ENCODE results near the gene KMT5B. TPM values are rescaled to one million over a fixed set of nuclear protein-coding genes. Genes with fewer than 3 reads are reported as not detected.

KMT5B gene
- total and polyA plus RNA-seq, 2 of the 13 experiments (the other 11 are each of a cell fraction or from before 2014, with no cell fraction given): 17.6 to 23.7 TPM

DNA sequence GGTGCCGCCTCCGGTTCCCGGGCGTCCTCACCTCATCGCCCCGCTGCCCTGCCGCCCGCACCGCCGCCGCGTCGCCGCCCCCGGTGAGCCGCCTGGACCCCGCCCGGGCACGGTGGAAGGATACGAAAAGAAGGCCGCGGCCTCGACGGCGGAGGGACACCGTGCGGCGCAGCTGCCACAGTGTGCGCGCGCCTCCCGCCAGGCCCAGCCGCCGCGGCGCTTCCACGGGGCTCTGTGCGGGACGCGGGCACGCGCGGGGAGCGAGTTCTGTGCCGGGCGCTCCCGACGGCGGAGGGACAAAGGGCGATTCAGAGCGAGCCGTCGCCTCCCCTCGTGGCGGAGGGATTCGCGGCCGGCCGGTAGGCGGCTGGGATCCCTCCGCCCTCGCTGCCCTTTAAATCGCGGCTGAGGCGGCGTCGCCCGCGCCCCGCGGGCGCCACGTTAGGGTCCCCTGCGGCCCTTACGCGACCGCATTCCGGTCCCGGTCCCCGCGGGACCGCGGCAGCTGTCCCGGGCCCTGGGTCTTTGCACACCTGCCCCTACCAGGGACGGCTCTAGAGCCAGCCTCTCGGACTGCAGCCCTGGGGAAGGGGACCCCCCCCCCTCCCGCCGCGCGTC is 568 bp upstream of the KMT5B start (continued):
- TF ChIP-seq ZNF782 (CRISPR knock-in tag; IDR thresholded peaks at IDR 0.05; ENCODE audit: borderline replicate concordance) (0 out of 2 replicates have a peak, but pooled peaks have one; percentile 76), ZNF30 (CRISPR knock-in tag; IDR thresholded peaks at IDR 0.05) (no peak), GFI1 (CRISPR knock-in tag; IDR thresholded peaks at IDR 0.05; ENCODE audit: borderline replicate concordance) (peak; percentile 55; the same call in 1 of the 2 replicates), ZNF850 (CRISPR knock-in tag; conservative IDR thresholded peaks at IDR 0.05) (no peak), PHF5A (CRISPR knock-in tag; IDR thresholded peaks at IDR 0.05; ENCODE audit: low read depth, unreplicated experiment) (no peak), TAF15 (IDR thresholded peaks at IDR 0.05; ENCODE audit: low read depth, low read length, poor library complexity, severe bottlenecking) (peak; percentile 76), ZSCAN25 (CRISPR knock-in tag; IDR thresholded peaks at IDR 0.05) (peak; percentile 56; the same call in 1 of the 2 replicates), GATAD2A (CRISPR knock-in tag; IDR thresholded peaks at IDR 0.05) (no peak), MTA1 (CRISPR knock-in tag; IDR thresholded peaks at IDR 0.05; ENCODE audit: borderline replicate concordance) (peak; percentile 93; the same call in 1 of the 2 replicates), DRAP1 (CRISPR knock-in tag; IDR thresholded peaks at IDR 0.05) (peak; percentile 61), ZMAT3 (CRISPR knock-in tag; conservative IDR thresholded peaks at IDR 0.05) (peak; percentile 86), JUNB (CRISPR knock-in tag; IDR thresholded peaks at IDR 0.05; ENCODE audit: borderline replicate concordance) (peak; percentile 38; the same call in 1 of the 2 replicates), BATF2 (CRISPR knock-in tag; IDR thresholded peaks at IDR 0.05) (0 out of 2 replicates have a peak, but pooled peaks have one; percentile 43), TEF (CRISPR knock-in tag; IDR thresholded peaks at IDR 0.05) (no peak), SKI (IDR thresholded peaks at IDR 0.05; ENCODE audit: partially characterized antibody) (peak; percentile 96)
- TF ChIP-seq, protein P1, sequence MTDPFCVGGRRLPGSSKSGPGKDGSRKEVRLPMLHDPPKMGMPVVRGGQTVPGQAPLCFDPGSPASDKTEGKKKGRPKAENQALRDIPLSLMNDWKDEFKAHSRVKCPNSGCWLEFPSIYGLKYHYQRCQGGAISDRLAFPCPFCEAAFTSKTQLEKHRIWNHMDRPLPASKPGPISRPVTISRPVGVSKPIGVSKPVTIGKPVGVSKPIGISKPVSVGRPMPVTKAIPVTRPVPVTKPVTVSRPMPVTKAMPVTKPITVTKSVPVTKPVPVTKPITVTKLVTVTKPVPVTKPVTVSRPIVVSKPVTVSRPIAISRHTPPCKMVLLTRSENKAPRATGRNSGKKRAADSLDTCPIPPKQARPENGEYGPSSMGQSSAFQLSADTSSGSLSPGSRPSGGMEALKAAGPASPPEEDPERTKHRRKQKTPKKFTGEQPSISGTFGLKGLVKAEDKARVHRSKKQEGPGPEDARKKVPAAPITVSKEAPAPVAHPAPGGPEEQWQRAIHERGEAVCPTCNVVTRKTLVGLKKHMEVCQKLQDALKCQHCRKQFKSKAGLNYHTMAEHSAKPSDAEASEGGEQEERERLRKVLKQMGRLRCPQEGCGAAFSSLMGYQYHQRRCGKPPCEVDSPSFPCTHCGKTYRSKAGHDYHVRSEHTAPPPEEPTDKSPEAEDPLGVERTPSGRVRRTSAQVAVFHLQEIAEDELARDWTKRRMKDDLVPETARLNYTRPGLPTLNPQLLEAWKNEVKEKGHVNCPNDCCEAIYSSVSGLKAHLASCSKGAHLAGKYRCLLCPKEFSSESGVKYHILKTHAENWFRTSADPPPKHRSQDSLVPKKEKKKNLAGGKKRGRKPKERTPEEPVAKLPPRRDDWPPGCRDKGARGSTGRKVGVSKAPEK (CRISPR knock-in tag; IDR thresholded peaks at IDR 0.05; ENCODE audit: borderline replicate concordance): no peak
- TF ChIP-seq, protein P2, sequence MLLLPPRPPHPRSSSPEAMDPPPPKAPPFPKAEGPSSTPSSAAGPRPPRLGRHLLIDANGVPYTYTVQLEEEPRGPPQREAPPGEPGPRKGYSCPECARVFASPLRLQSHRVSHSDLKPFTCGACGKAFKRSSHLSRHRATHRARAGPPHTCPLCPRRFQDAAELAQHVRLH (CRISPR knock-in tag; IDR thresholded peaks at IDR 0.05; ENCODE audit: borderline replicate concordance, low read depth): peak; percentile 71; the same call in 1 of the 2 replicates
- TF ChIP-seq, protein P3, sequence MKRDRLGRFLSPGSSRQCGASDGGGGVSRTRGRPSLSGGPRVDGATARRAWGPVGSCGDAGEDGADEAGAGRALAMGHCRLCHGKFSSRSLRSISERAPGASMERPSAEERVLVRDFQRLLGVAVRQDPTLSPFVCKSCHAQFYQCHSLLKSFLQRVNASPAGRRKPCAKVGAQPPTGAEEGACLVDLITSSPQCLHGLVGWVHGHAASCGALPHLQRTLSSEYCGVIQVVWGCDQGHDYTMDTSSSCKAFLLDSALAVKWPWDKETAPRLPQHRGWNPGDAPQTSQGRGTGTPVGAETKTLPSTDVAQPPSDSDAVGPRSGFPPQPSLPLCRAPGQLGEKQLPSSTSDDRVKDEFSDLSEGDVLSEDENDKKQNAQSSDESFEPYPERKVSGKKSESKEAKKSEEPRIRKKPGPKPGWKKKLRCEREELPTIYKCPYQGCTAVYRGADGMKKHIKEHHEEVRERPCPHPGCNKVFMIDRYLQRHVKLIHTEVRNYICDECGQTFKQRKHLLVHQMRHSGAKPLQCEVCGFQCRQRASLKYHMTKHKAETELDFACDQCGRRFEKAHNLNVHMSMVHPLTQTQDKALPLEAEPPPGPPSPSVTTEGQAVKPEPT (CRISPR knock-in tag; IDR thresholded peaks at IDR 0.05; ENCODE audit: low read depth): peak; percentile 74; the same call in 1 of the 2 replicates
- TF ChIP-seq, protein P4, sequence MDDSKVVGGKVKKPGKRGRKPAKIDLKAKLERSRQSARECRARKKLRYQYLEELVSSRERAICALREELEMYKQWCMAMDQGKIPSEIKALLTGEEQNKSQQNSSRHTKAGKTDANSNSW (CRISPR knock-in tag; IDR thresholded peaks at IDR 0.05; ENCODE audit: borderline replicate concordance): peak; percentile 48; the same call in 1 of the 2 replicates
- TF ChIP-seq, protein P5, sequence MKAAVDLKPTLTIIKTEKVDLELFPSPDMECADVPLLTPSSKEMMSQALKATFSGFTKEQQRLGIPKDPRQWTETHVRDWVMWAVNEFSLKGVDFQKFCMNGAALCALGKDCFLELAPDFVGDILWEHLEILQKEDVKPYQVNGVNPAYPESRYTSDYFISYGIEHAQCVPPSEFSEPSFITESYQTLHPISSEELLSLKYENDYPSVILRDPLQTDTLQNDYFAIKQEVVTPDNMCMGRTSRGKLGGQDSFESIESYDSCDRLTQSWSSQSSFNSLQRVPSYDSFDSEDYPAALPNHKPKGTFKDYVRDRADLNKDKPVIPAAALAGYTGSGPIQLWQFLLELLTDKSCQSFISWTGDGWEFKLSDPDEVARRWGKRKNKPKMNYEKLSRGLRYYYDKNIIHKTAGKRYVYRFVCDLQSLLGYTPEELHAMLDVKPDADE (CRISPR knock-in tag; IDR thresholded peaks at IDR 0.05): no peak

Data from HepG2 (cell line).